ENCODE measurements around the gene AAMP.

DNA sequence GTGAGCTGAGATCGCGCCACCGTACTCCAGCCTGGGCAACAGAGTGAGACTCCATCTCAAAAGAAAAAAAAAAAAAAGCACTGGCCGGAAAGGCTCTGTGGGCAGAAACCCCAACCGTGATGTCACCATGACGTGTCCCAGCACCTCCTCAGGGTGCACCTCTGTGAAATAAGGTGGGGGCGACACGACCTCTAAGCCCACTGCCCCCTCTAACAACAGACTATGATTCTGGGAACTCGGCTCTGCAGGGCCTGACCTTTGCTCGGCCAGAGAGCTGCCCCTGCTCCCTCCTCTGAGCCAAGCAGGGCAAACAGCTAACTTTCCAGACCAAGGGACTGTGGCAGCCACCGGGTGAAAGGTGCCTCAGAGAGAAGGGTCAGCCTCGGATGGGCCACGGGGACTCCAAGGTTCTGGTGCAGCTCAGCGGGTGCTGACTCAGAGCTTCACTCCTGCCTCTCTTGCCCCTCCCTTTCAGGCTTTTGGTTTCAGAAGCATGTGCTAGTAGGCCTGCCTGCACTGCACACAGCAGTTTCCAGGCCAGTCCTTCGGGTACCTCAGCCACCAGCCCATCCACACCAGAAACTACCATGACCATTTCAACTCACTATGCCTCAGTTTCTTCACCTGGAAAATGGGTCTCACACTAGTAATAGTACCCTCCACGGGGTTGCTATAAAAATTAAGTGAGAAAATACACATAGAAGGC lies 14.3 kb upstream of the AAMP start:
- TF ChIP-seq, protein P1, sequence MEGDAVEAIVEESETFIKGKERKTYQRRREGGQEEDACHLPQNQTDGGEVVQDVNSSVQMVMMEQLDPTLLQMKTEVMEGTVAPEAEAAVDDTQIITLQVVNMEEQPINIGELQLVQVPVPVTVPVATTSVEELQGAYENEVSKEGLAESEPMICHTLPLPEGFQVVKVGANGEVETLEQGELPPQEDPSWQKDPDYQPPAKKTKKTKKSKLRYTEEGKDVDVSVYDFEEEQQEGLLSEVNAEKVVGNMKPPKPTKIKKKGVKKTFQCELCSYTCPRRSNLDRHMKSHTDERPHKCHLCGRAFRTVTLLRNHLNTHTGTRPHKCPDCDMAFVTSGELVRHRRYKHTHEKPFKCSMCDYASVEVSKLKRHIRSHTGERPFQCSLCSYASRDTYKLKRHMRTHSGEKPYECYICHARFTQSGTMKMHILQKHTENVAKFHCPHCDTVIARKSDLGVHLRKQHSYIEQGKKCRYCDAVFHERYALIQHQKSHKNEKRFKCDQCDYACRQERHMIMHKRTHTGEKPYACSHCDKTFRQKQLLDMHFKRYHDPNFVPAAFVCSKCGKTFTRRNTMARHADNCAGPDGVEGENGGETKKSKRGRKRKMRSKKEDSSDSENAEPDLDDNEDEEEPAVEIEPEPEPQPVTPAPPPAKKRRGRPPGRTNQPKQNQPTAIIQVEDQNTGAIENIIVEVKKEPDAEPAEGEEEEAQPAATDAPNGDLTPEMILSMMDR (IDR thresholded peaks at IDR 0.05; ENCODE audit: borderline replicate concordance, extremely low read depth, low read length, poor library complexity, severe bottlenecking): no peak
- no peak for TF ChIP-seq EZH2 (IDR thresholded peaks at IDR 0.05; ENCODE audit: borderline replicate concordance, low read depth, low read length, severe bottlenecking)

All from DND-41 (cell line).